Cardiac fibroblast (primary cell): Measurements from ENCODE around the gene SBF1.

ENCODE experiments used
- DNase-seq, 2 donors: peaks; one replicate each; pipeline versions ENCODE4 v3.0.0 to v3.0.0-alpha.2; 2010; ENCODE audit warnings: low read depth in 2 of 2
- H3K4me3 ChIP-seq, 2 donors: replicated peaks in 1 of 2; 1 replicate in 1 of 2; 2 replicates in 1 of 2; pipeline ENCODE4 v1.5.1; 2011; ENCODE audit warnings: low read depth in 2 of 2, low read length in 2 of 2, mild to moderate bottlenecking in 2 of 2, moderate library complexity in 1 of 2
- CTCF ChIP-seq: IDR thresholded peaks from one replicate; pipeline ENCODE4 v1.5.1; 2011; ENCODE audit warnings: low read depth, mild to moderate bottlenecking, low read length, inconsistent platforms

The SBF1 gene

GRCh38 chr22:50488006-50488677 is 13.3 kb upstream of the SBF1 start:
- no peak for DNase-seq
- no peak overlapping the region for H3K4me3 ChIP-seq
- TF ChIP-seq CTCF, result no peak

GRCh38 chr22:50487290-50488005 is 12.6 kb upstream of the SBF1 start:
- no peak overlapping the region for H3K4me3 ChIP-seq
- no peak for DNase-seq
- no peak for TF ChIP-seq CTCF

GRCh38 chr22:50486561-50487289 is 11.9 kb upstream of the SBF1 start, which contains the start of gene MIOX:
Gene MIOX, plus strand, starts transcription at chr22:50486859. Its CDS starts 39 bp downstream, at chr22:50486898.
- no peak within 1 kb of the TSS for H3K4me3 ChIP-seq
- no peak for TF ChIP-seq CTCF
- DNase-seq, result peak in 1 of 2 donors; percentile 23

GRCh38 chr22:50485221-50486131 is 10.6 kb upstream of the SBF1 start:
- H3K4me3 ChIP-seq, result no peak overlapping the region
- DNase-seq, result no peak
- no peak for TF ChIP-seq CTCF

GRCh38 chr22:50483977-50484853 is 9.4 kb upstream of the SBF1 start:
- TF ChIP-seq CTCF, result no peak
- DNase-seq, result no peak
- H3K4me3 ChIP-seq, result no peak overlapping the region
